HG02870 (cell line): Measurements from ENCODE around the gene CMTM1.
"Not testable (repeated sequence)": the region's sequence is repeated elsewhere in the genome, so short reads cannot be mapped to it uniquely, and the experiment has no call there.

Experiments
- ATAC-seq: cut with Tn5 transposase; IDR thresholded peaks from one replicate; pipeline ENCODE4 v1.9.1; 2021; ENCODE audit warnings: mild to moderate bottlenecking, moderate library complexity; ENCODE audit not compliant: unreplicated experiment

CMTM1 gene

GRCh38 chr16:66610111-66610820, 44.0 kb downstream of the CMTM1 start:
- no peak for ATAC-seq

- not testable (repeated sequence) for ATAC-seq
These were observed 45.7 kb downstream of the CMTM1 start for GRCh38 chr16:66611911-66612310.

GRCh38 chr16:66612422-66612821, 46.2 kb downstream of the CMTM1 start:
- ATAC-seq = no peak

DNA sequence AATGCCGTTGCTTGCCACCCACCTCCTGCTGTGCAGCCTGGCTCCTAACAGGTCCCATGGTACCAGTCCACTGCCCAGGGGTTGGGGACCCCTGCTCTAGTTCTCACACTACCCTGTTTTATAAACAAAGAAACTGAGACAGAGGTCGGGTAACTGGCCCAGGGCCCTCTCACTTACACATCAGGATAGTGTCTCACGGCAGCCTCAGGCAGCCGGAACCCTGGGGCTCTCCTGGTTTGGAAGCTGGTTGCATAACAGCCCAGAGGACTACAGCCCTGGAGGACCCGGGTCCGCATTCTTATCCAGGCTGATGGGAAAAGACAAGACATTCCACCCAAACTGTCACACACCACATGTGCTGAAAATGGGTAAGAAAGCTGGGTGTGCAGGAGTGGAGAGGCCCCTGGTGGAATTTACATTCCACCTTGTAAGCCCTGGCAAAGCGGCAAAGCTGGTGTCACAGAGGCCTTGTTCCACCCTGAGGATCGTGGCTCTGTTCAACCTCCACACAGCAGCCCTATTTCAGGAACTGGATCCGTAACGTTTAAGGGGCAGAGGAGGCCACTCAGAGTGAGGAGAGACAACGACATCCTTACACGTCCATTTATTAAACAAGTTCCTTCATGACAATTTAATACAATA, 48.0 kb downstream of the CMTM1 start:
- ATAC-seq = no peak

- no peak for ATAC-seq
These were observed 49.9 kb downstream of the CMTM1 start for GRCh38 chr16:66616169-66616568.

DNA sequence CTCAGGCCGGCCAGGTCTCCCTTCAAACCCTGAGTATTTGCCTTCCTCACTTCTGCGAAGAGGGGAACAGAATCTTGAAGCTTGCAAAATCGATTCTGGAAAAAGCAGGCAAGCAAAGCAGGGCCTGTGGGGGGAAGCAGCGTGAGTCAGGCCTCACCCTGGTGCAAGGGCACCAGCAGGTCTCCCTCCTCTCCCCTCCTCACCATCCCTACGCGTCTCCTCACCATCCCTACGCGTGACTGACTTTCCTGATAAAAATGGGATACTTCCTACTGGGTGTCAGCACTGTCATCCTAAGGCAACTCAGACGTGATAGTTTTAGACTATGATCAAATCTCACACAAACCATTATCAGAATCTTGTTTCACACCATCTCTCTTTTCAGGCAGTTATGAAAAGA, 50.4 kb downstream of the CMTM1 start:
- no peak for ATAC-seq

GRCh38 chr16:66617010-66617434, 50.8 kb downstream of the CMTM1 start:
- no peak for ATAC-seq

DNA sequence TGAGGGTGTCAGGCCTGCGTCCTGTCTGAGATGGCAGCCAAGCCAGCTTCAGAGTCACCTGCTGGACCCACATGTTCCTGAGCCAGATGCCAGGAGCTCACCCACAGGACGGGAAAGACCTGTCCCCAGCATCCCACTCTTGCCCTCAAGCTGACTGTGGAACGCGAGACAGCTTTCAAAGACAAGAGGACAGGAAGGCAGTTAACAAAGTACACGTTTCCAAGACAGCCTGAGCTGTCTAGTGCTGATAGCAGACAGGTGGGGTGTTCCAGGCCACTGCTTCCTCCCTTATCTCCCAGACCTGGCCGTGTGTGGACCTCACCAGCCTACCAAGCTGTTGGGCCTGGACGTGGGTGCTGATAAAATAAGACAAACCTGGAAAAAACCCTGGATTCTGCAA, 51.5 kb downstream of the CMTM1 start:
- no peak for ATAC-seq

GRCh38 chr16:66618588-66619375, 52.5 kb downstream of the CMTM1 start:
- no peak for ATAC-seq

- no peak for ATAC-seq
These were observed 53.5 kb downstream of the CMTM1 start for GRCh38 chr16:66619534-66620428.

GRCh38 chr16:66620429-66620795, 54.2 kb downstream of the CMTM1 start:
- no peak for ATAC-seq

DNA sequence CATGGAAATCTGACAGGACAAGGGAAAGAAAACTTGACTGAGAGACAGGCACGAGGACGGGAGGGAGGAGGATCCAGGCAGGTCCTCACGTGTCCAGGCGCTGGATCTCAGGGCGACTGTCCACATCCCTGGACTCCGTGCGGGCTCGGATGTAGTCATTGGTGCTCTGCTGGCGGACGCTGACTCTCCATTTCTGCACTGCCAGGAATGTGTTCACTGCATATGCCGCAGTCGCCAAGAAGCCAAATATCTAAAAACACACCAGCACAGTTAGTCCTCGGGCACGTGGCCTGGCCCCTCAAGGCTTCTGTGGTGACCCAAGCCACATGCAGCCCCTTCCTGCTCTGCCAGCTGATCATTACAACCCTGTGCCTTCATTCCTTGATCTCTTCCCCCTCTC, 55.7 kb downstream of the CMTM1 start:
- ATAC-seq = no peak

DNA sequence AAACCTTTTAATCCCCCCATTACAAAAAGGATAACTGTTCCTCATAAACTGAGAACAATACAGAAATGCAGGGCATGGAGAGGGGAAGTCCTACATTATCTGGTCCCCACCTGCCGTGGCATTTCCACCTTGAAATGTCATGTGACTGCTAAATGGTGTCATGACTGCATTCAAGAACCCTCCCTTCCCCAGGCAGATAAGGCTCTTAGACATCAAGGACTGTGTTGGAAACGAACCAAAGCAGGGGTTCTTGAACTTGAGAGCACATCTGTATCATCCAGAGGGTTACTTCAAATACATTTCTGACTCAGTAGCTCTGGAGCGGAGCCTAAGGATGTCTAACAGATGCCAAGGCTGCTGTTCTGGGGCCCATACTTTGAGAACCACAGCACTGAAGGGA, 56.6 kb downstream of the CMTM1 start:
- ATAC-seq = no peak

DNA sequence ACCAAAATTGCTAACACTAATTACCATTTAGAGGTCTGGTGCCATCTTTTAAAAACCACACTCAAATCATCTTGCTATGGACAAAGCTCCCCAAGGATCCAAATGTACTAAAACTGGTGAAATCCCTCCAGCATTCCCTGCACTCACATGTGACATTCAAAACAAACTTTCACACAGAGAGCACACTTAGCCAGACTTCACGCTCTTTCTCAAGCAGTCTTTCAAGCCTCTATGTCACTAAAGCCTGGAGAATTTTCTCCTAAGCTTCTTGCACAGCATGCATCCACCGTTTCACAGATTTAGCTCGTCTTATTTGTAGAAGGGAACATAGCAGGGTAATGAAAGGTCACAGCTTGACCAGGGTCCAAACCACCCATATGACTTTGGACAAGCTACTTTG, 57.5 kb downstream of the CMTM1 start:
- no peak for ATAC-seq

- not testable (repeated sequence) for ATAC-seq
These were observed 61.6 kb downstream of the CMTM1 start for GRCh38 chr16:66627611-66628378.
